ENCODE results near the gene TMUB1.

TMUB1 gene

GRCh38 chr7:151119902-151120301 is 36.6 kb upstream of the TMUB1 start:
- in situ Hi-C loops (cut with HindIII; ENCODE audit: low pct_ligation_motif_present, low sequenced_read_pairs), result no loop called here
- H3K27ac ChIP-seq, result no peak overlapping the region
- TF ChIP-seq CTCF (IDR thresholded peaks at IDR 0.05; ENCODE audit: low read depth, low read length, missing control alignments), result no peak
- H3K36me3 ChIP-seq (replicated peaks), result peaks cover 47% of the 10 kb centered on the region
- no peaks in the 10 kb centered on the region for H3K27me3 ChIP-seq (replicated peaks)
- no peak for DNase-seq
- H3K4me3 ChIP-seq (ENCODE audit: low read depth, low read length), result no peak overlapping the region

GRCh38 chr7:151119055-151119415 is 35.7 kb upstream of the TMUB1 start:
- in situ Hi-C loops (cut with HindIII; ENCODE audit: low pct_ligation_motif_present, low sequenced_read_pairs), result no loop called here
- TF ChIP-seq CTCF (IDR thresholded peaks at IDR 0.05; ENCODE audit: low read depth, low read length, missing control alignments), result no peak
- Histone ChIP-seq H3K4me3 (ENCODE audit: low read depth, low read length) (no peak overlapping the region), H3K27ac (no peak overlapping the region), H3K36me3 (replicated peaks) (peaks cover 47% of the 10 kb centered on the region), H3K27me3 (replicated peaks) (no peaks in the 10 kb centered on the region)
- DNase-seq, result no peak

- H3K27ac ChIP-seq, result no peak overlapping the region
- no peak overlapping the region for H3K4me3 ChIP-seq (ENCODE audit: low read depth, low read length)
- no peak for TF ChIP-seq CTCF (IDR thresholded peaks at IDR 0.05; ENCODE audit: low read depth, low read length, missing control alignments)
- peaks cover 43% of the 10 kb centered on the region for H3K36me3 ChIP-seq (replicated peaks)
- in situ Hi-C loops (cut with HindIII; ENCODE audit: low pct_ligation_motif_present, low sequenced_read_pairs), result no loop called here
- no peaks in the 10 kb centered on the region for H3K27me3 ChIP-seq (replicated peaks)
- DNase-seq, result no peak
Observed at GRCh38 chr7:151118108-151119054, 35.1 kb upstream of the TMUB1 start.

GRCh38 chr7:151117565-151117964 is 34.3 kb upstream of the TMUB1 start:
- no peak overlapping the region for H3K4me3 ChIP-seq (ENCODE audit: low read depth, low read length)

GRCh38 chr7:151116603-151117440 is 33.5 kb upstream of the TMUB1 start:
- TF ChIP-seq CTCF (IDR thresholded peaks at IDR 0.05; ENCODE audit: low read depth, low read length, missing control alignments), result no peak
- Histone ChIP-seq H3K27me3 (replicated peaks) (no peaks in the 10 kb centered on the region), H3K36me3 (replicated peaks) (peaks cover 35% of the 10 kb centered on the region), H3K27ac (no peak overlapping the region), H3K4me3 (ENCODE audit: low read depth, low read length) (no peak overlapping the region)
- no peak for DNase-seq
- in situ Hi-C loops (cut with HindIII; ENCODE audit: low pct_ligation_motif_present, low sequenced_read_pairs), result no loop called here

More at GRCh38 chr7:151117565-151117964, 34.3 kb upstream of the TMUB1 start:
- in situ Hi-C loops (cut with HindIII; ENCODE audit: low pct_ligation_motif_present, low sequenced_read_pairs), result no loop called here
- DNase-seq, result no peak
- TF ChIP-seq CTCF (IDR thresholded peaks at IDR 0.05; ENCODE audit: low read depth, low read length, missing control alignments), result no peak
- Histone ChIP-seq H3K27ac (no peak overlapping the region), H3K36me3 (replicated peaks) (peaks cover 35% of the 10 kb centered on the region), H3K27me3 (replicated peaks) (no peaks in the 10 kb centered on the region)

Measured in brain microvascular endothelial cell (primary cell).